Lung (tissue), 12 donors: Measurements from ENCODE around the gene TNFRSF18. TPM values are rescaled to one million over a fixed set of nuclear protein-coding genes. Genes with fewer than 3 reads are reported as not detected.

Experiments
- ATAC-seq: fragments of 200-7000 bp; cut with Tn5 transposase; one replicate; pipeline ENCODE4 v1.9.1; 2020; ENCODE audit warnings: moderate number of reproducible peaks; ENCODE audit not compliant: insufficient read depth, low FRiP score
- DNase-seq, 3 donors: peaks; one replicate each; pipeline ENCODE4 v3.0.0-alpha.2; 2013 to 2017
- H3K27ac ChIP-seq, 2 donors: one replicate each; pipeline ENCODE4 v1.5.1; 2013; ENCODE audit warnings: mild to moderate bottlenecking in 2 of 2, moderate library complexity in 2 of 2, control low read depth in 1 of 2, inconsistent platforms in 1 of 2, low read depth in 1 of 2, low read length in 1 of 2
- H3K27me3 ChIP-seq, 3 donors: one replicate each; pipeline ENCODE4 v1.5.1; 2013; ENCODE audit warnings: low read length in 2 of 3; ENCODE audit not compliant: control insufficient read depth in 3 of 3, insufficient read depth in 3 of 3
- H3K36me3 ChIP-seq, 4 donors: one replicate each; pipeline ENCODE4 v1.5.1; 2013; ENCODE audit warnings: low read length in 4 of 4, mild to moderate bottlenecking in 1 of 4, moderate library complexity in 1 of 4; ENCODE audit not compliant: control insufficient read depth in 4 of 4, insufficient read depth in 4 of 4
- H3K4me1 ChIP-seq, 5 donors: one replicate each; pipeline ENCODE4 v1.5.1; 2013; ENCODE audit warnings: low read length in 5 of 5, mild to moderate bottlenecking in 2 of 5, moderate library complexity in 1 of 5; ENCODE audit not compliant: control insufficient read depth in 5 of 5, insufficient read depth in 5 of 5
- H3K4me3 ChIP-seq: one replicate; pipeline ENCODE4 v1.5.1; 2013; ENCODE audit warnings: mild to moderate bottlenecking, control low read depth, moderate library complexity
- H3K9ac ChIP-seq, 2 donors: one replicate each; pipeline ENCODE4 v1.5.1; 2013; ENCODE audit warnings: low read length in 2 of 2, control low read depth in 1 of 2; ENCODE audit not compliant: insufficient read depth in 1 of 2
- H3K9me3 ChIP-seq, 4 donors: one replicate each; pipeline ENCODE4 v1.5.1; 2013; ENCODE audit warnings: low read length in 3 of 4, mild to moderate bottlenecking in 1 of 4, moderate library complexity in 1 of 4; ENCODE audit not compliant: control insufficient read depth in 4 of 4, insufficient read depth in 3 of 4
- WGBS, 2 donors: extraction: QIAGEN DNeasy Blood & Tissue Kit; methylation state at CpG; one replicate each; pipeline ENCODE4 v1.1.7; 2013; 5-methylcytosine and 5-hydroxymethylcytosine counted together
- polyA plus RNA-seq, 2 donors: library from polyadenylated mRNA; stranded (reverse); fragments of 200-250 nt; gene quantifications; one replicate each; pipeline ENCODE4 v1.2.1, GENCODE V29; 2013
- total RNA-seq, 2 donors: library from RNA; depleted of rRNA in 1 of 2; stranded (reverse); fragments of >200 nt in 1 of 2; gene quantifications; one replicate each; pipeline ENCODE4 v1.2.1, GENCODE V29; 2014 to 2021
- TF ChIP-seq, protein P1 (sequence below): IDR thresholded peaks from 2 replicates; pipeline ENCODE4 v1.5.1; 2012; ENCODE audit warnings: mild to moderate bottlenecking; ENCODE audit errors: control extremely low read depth, extremely low read depth
- donor health status: control.
- donor health status: control.
- donor health status: Bipolar disorder and iron deficiency.
- donor health status: healthy.
- donor health status: DM: yes; HTN: yes; CAD: no.

TNFRSF18 gene
- total and polyA plus RNA-seq, 4 donors = 1.8 to 4.0 (median 2.4) TPM

DNA sequence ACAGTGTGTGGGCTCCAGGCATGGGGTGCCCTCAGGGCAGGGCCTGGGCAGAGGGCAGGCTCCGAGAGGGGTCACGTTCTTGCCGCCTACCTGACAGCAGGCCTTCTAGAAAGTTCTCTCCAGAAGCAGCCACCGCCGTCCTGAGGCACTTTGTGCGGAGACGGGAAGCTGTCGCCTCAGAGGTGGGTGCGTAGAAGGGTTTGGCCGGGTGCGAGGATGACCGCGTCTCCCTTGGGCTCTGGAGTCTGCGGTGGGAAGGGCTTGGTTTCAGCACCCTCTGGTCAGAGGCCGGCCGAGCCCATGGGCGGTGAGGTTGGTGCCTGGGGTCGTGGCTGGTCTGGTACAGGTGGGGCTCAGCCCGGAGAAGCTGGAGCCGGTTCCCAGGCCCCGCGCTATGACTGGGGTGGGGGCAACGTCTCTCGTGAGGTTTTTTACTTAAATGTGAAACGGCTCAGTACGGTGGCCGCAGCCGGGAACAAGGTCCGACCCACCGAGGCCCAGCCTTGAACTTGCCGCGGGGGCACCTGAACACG lies 42.8 kb downstream of the TNFRSF18 start:
- DNase-seq = no peak
- no peaks in the 10 kb centered on the region for H3K9me3 ChIP-seq
- H3K27ac ChIP-seq = peak overlapping the region in 1 of 2 donors; percentile 87
- no peak for ATAC-seq
- TF ChIP-seq, protein P1, sequence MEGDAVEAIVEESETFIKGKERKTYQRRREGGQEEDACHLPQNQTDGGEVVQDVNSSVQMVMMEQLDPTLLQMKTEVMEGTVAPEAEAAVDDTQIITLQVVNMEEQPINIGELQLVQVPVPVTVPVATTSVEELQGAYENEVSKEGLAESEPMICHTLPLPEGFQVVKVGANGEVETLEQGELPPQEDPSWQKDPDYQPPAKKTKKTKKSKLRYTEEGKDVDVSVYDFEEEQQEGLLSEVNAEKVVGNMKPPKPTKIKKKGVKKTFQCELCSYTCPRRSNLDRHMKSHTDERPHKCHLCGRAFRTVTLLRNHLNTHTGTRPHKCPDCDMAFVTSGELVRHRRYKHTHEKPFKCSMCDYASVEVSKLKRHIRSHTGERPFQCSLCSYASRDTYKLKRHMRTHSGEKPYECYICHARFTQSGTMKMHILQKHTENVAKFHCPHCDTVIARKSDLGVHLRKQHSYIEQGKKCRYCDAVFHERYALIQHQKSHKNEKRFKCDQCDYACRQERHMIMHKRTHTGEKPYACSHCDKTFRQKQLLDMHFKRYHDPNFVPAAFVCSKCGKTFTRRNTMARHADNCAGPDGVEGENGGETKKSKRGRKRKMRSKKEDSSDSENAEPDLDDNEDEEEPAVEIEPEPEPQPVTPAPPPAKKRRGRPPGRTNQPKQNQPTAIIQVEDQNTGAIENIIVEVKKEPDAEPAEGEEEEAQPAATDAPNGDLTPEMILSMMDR = no peak
- H3K4me3 ChIP-seq = peak overlapping the region; percentile 55
- H3K36me3 ChIP-seq = no peaks in the 10 kb centered on the region
- WGBS, 2 donors = 75 to 93% methylated on average over 33 of the region's 33 CpGs
- peaks cover 0 to 14% (median 2%) of the 10 kb centered on the region in 5 donors for H3K4me1 ChIP-seq
- peaks cover 0 to 3% (median 0%) of the 10 kb centered on the region in 3 donors for H3K27me3 ChIP-seq
- H3K9ac ChIP-seq = peak overlapping the region in 1 of 2 donors; percentile 46

DNA sequence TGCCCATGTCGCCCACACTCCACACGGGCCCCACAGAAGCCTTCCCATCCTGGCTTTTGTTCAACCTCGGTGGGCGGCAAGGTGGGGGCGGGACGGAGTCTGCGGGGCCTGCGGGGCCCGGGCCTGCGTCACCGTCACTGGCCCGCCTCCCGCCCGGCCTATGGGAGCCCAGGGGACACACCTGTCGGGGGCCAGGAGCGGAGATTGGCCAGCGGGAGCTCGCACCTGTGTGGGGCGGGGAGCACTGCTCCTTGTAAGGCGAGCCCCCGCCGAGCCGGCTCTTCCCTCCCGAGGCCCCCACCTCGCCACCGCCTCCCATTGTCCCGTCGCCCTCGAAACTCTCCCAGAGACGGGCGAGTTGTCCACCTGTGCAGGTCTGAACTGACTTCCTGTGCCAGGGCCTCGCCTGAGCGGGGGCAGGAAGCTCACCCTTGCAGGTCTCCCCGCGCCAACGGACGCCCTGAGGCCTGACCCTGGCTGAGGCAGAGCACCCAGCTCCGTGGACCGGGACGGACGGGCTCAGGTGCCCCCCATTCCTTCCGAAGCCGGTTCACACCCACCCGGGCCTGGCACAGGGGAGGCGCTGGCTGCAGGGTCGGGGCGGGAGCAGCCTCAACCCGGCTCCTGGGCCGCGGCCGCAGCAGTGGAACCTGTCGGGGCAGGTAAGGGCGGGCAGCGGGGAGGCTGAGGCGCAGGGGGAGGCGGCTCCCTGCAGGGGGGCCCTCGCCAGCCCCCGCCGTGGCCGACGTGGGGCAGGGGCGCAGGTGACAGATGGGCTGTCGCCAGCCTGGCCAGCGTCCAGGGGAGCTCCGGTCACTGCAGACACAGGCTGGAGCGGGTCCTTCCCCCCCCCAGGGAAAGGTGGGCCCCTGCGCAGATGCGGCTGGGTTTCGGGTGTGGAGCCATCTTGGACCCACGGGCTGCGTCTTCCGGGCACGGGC lies 43.5 kb downstream of the TNFRSF18 start:
- TF ChIP-seq, protein P1 = no peak
- peak overlapping the region in 1 of 2 donors; percentile 87 for H3K27ac ChIP-seq
- H3K36me3 ChIP-seq = no peaks in the 10 kb centered on the region
- H3K27me3 ChIP-seq = peaks cover 0 to 3% (median 0%) of the 10 kb centered on the region in 3 donors
- 54 to 81% methylated on average over 71 to 73 of the region's 73 CpGs for WGBS, 2 donors
- H3K4me1 ChIP-seq = peaks cover 0 to 19% (median 6%) of the 10 kb centered on the region in 5 donors
- ATAC-seq (peak; percentile 44), DNase-seq (peak; percentile 56 to 82 (median 80))
- H3K9me3 ChIP-seq = no peaks in the 10 kb centered on the region
- peak overlapping the region; percentile 55 for H3K4me3 ChIP-seq
- H3K9ac ChIP-seq = no peak overlapping the region

DNA sequence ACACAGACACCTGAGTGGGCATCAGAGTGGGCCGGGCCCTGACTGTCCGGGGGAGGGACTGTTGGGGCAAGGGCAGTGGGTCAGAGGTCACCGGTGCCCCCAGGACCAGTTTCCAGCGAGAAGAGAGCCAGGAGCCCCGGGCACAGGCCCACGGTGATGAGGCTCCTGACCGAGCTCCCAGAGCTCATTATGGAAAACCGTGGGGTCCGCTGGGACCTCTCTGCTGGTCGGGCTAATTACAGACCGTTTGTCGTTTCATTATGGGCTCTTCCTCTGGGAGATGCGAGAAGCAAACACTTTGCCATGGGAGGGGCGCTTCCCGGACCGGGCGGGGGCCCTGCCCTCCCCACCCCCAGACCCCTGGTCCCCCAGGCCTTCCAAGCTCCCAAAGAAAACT lies 44.7 kb downstream of the TNFRSF18 start:
- DNase-seq (no peak), ATAC-seq (no peak)
- no peaks in the 10 kb centered on the region for H3K9me3 ChIP-seq
- H3K4me1 ChIP-seq = peaks cover 0 to 15% (median 6%) of the 10 kb centered on the region in 5 donors
- no peak overlapping the region for H3K9ac ChIP-seq
- H3K27me3 ChIP-seq = peaks cover 0 to 3% (median 0%) of the 10 kb centered on the region in 3 donors
- H3K27ac ChIP-seq = no peak overlapping the region
- H3K4me3 ChIP-seq = no peak overlapping the region
- H3K36me3 ChIP-seq = no peaks in the 10 kb centered on the region
- 77 to 88% methylated on average over 17 of the region's 17 CpGs for WGBS, 2 donors
- TF ChIP-seq, protein P1 = no peak
